ENCODE data around the gene CTSA.
"Not testable (repeated sequence)": the region's sequence is repeated elsewhere in the genome, so short reads cannot be mapped to it uniquely, and the experiment has no call there.

Gene CTSA

DNA sequence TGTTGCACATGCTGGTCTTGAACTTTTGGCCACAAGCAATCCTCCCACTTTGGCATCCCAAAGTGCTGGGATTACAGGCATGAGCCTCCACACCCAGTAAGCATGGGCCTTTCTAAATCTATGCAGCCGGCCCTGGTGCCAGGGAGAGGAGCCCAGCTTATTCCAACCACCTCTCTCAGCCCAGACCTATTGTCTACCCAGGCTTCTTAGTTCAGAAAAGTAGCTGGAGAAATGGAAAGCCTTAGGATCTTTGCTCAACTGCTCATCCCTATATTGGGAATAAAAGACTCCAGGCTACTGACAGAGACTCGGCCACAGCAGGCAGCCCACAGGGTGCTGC lies 35.6 kb downstream of the CTSA start:
- H3K27me3 ChIP-seq (ENCODE audit: low read depth, low read length): 0 out of 2 replicates have a peak, but pooled peaks cover 5% of the 10 kb centered on the region

DNA sequence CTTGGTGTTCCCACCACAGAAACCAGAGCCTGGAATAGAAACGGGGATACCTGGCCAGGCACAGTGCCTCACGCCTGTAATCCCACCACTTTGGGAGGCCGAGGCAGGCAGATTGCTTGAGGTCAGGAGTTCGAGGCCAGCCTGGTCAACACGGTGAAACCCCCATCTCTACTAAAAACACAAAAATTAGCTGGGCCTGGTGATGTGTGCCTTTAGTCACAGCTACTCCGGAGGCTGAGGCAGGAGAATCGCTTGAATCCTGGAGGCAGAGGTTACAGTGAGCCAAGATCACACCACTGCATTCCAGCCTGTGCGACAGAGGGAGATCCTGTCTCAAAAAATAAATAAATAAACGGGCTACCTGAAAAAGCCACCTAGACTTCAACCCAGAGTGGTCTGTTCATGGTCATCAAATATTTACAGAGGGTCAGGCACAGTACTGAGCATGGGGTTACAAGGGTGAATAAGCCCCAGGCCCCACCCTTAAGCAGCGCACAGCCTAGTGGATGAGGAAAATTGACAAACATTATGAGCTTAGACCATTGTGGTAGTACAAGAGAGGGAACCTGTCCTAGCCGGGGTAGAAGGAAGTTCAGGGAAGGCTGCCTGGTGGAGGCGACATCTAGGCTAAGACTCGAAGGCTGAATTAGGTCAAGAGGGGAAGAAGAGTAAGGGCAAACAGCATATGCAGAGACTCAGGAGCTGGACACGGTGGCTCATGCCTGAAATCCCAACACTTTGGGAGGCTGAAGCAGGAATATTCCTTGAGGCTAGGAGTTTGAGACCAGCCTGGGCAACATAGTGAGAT lies 36.1 kb downstream of the CTSA start:
- H3K4me1 ChIP-seq (ENCODE audit: low read length): no peaks in the 10 kb centered on the region
- H3K79me2 ChIP-seq (ENCODE audit: low read length): no peaks in the 10 kb centered on the region
- H4K20me1 ChIP-seq (ENCODE audit: insufficient read depth, low read length): no peaks in the 10 kb centered on the region
- no peaks in the 10 kb centered on the region for H3K9me3 ChIP-seq (ENCODE audit: insufficient read depth, low read length)
- no peak overlapping the region for H3K4me2 ChIP-seq (ENCODE audit: low read length)
- no peak overlapping the region for H3K27ac ChIP-seq (ENCODE audit: low read length)
- TF ChIP-seq, protein P1, sequence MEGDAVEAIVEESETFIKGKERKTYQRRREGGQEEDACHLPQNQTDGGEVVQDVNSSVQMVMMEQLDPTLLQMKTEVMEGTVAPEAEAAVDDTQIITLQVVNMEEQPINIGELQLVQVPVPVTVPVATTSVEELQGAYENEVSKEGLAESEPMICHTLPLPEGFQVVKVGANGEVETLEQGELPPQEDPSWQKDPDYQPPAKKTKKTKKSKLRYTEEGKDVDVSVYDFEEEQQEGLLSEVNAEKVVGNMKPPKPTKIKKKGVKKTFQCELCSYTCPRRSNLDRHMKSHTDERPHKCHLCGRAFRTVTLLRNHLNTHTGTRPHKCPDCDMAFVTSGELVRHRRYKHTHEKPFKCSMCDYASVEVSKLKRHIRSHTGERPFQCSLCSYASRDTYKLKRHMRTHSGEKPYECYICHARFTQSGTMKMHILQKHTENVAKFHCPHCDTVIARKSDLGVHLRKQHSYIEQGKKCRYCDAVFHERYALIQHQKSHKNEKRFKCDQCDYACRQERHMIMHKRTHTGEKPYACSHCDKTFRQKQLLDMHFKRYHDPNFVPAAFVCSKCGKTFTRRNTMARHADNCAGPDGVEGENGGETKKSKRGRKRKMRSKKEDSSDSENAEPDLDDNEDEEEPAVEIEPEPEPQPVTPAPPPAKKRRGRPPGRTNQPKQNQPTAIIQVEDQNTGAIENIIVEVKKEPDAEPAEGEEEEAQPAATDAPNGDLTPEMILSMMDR (IDR thresholded peaks at IDR 0.05; ENCODE audit: low read depth, low read length): no peak
- TF ChIP-seq EZH2phosphoT487 (IDR thresholded peaks at IDR 0.05; ENCODE audit: low read depth): no peak
- H3K36me3 ChIP-seq (replicated peaks; ENCODE audit: low read depth, low read length): no peaks in the 10 kb centered on the region
- 0 out of 2 replicates have a peak, but pooled peaks cover 3% of the 10 kb centered on the region for H3K27me3 ChIP-seq (ENCODE audit: low read depth, low read length)
- no peak overlapping the region for H3K9ac ChIP-seq (ENCODE audit: low read length)
- H2AFZ ChIP-seq (ENCODE audit: low read depth, low read length): no peak overlapping the region
- H3K4me3 ChIP-seq (ENCODE audit: low read length): no peak overlapping the region

More for the DNA sequence above, 35.6 kb downstream of the CTSA start:
- Histone ChIP-seq H3K27ac (ENCODE audit: low read length) (no peak overlapping the region), H3K9me3 (ENCODE audit: insufficient read depth, low read length) (no peaks in the 10 kb centered on the region), H3K4me1 (ENCODE audit: low read length) (no peaks in the 10 kb centered on the region), H3K4me3 (ENCODE audit: low read length) (no peak overlapping the region), H4K20me1 (ENCODE audit: insufficient read depth, low read length) (no peaks in the 10 kb centered on the region), H2AFZ (ENCODE audit: low read depth, low read length) (no peak overlapping the region), H3K36me3 (replicated peaks; ENCODE audit: low read depth, low read length) (no peaks in the 10 kb centered on the region), H3K79me2 (ENCODE audit: low read length) (no peaks in the 10 kb centered on the region), H3K4me2 (ENCODE audit: low read length) (no peak overlapping the region), H3K9ac (ENCODE audit: low read length) (no peak overlapping the region)
- no peak for TF ChIP-seq EZH2phosphoT487 (IDR thresholded peaks at IDR 0.05; ENCODE audit: low read depth)
- TF ChIP-seq, protein P1 (IDR thresholded peaks at IDR 0.05; ENCODE audit: low read depth, low read length): no peak

DNA sequence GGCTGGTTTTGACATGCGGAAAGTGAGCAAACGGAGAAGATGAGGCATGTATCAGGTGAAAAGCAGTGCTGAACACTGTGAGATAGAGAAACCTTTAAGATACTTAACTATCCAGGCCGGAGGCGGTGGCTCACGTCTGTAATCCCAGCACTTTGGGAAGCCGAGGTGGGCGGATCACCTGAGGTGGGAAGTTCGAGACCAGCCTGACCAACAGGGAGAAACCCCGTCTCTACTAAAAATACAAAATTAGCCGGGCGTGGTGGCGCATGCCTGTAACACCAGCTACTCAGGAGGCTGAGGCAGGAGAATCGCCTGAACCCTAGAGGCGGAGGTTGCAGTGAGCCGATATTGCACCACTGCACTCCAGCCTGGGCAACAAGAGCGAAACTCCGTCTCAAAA lies 40.5 kb downstream of the CTSA start:
- not testable (repeated sequence) for H3K27me3 ChIP-seq (ENCODE audit: low read depth, low read length); H4K20me1 ChIP-seq (ENCODE audit: insufficient read depth, low read length); H3K36me3 ChIP-seq (replicated peaks; ENCODE audit: low read depth, low read length); H3K9ac ChIP-seq (ENCODE audit: low read length); H2AFZ ChIP-seq (ENCODE audit: low read depth, low read length); H3K9me3 ChIP-seq (ENCODE audit: insufficient read depth, low read length); H3K4me2 ChIP-seq (ENCODE audit: low read length); H3K27ac ChIP-seq (ENCODE audit: low read length); H3K4me3 ChIP-seq (ENCODE audit: low read length)
- Histone ChIP-seq H3K4me1 (ENCODE audit: low read length) (peaks cover 11% of the 10 kb centered on the region), H3K79me2 (ENCODE audit: low read length) (peaks cover 28% of the 10 kb centered on the region)

- Histone ChIP-seq H3K27ac (ENCODE audit: low read length) (peak overlapping the region; percentile 84), H3K9me3 (ENCODE audit: insufficient read depth, low read length) (no peaks in the 10 kb centered on the region), H3K4me3 (ENCODE audit: low read length) (peak overlapping the region; percentile 80), H2AFZ (ENCODE audit: low read depth, low read length) (peak overlapping the region; percentile 79), H3K4me1 (ENCODE audit: low read length) (peaks cover 11% of the 10 kb centered on the region), H3K79me2 (ENCODE audit: low read length) (peaks cover 42% of the 10 kb centered on the region), H4K20me1 (ENCODE audit: insufficient read depth, low read length) (peaks cover 13% of the 10 kb centered on the region), H3K36me3 (replicated peaks; ENCODE audit: low read depth, low read length) (peaks cover 14% of the 10 kb centered on the region), H3K9ac (ENCODE audit: low read length) (peak overlapping the region; percentile 95), H3K27me3 (ENCODE audit: low read depth, low read length) (no peaks in the 10 kb centered on the region), H3K4me2 (ENCODE audit: low read length) (peak overlapping the region; percentile 79)
- TF ChIP-seq, protein P1 (IDR thresholded peaks at IDR 0.05; ENCODE audit: low read depth, low read length): peak; percentile 53
- TF ChIP-seq EZH2phosphoT487 (IDR thresholded peaks at IDR 0.05; ENCODE audit: low read depth): no peak
Observed at GRCh38 chr20:45933266-45934045, 42.3 kb downstream of the CTSA start.

Measured in OCI-LY3 (cell line).